ENCODE data around the gene CCL27. TPM values are rescaled to one million over a fixed set of nuclear protein-coding genes. Genes with fewer than 3 reads are reported as not detected.

CCL27 gene
- total and polyA plus RNA-seq, 7 experiments from 2014 or later: not detected

DNA sequence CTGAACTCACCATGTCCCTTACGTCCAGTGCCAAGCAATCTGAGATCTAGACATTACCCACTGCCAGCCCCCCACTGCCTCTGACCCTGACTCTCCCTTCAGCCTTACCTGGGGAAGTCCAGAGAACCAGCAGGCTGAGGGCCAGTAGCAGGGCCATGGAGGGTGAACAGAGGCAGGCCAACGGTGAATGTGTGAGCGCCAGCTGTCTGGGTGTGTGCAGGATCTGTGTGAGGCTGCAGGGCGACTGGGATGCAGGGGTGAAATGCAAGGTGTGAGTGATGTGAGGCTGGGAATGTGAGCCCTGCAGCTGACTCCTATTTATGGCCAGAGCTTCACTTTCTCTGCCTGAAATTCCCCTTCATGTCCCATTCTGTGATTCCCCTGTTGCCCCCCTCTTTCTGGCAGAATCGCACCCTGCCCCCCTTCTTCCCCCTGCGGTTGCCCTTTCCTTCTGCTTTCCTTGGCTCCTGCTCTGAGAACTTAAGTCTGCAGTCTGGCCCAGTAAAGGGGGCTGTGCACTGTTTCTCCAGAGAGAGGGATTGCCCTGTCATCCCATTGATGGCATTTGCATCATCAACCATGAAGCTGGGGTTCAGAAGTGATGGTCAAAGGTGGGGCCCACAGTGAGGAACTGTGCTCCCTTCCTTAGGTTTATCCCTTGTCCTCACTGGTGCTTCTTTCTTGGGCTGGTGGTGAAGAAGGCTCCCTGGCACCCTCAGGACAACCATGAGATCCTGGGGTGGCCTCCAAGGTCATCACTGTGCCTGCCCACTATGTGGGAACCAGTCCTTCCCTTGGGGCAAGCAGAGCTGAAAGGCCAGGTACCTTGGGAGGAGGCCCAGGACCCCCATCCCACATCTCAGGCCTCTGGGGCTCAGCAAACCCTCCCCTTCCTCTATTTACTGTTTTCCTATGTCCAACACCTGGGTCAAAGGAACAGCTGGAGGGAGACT, 28.8 kb upstream of the CCL27 start, which contains the start of gene CCL19:
CCL19 (minus strand) TSS at position 294 of the 953 bp plus-strand sequence; CDS start at position 157, 137 bp downstream.
- ATAC-seq (peak; percentile 46), DNase-seq (no peak)
- POLR2A ChIA-PET: interaction anchor here (1.2 kb wide), 1 partner anchor 54 kb away, joined by 3 read pairs; the partner anchor contains the start of gene SIGMAR1
- no peak within 1 kb of the TSS for H3K4me3 ChIP-seq (ENCODE audit: low read length)
- intact Hi-C loops (cut with micrococcal nuclease): no loop called here
- Mint-ChIP-seq H3K4me1 (peaks cover 0 to 2% (median 0%) of the 10 kb centered on the region in 7 donors), H3K4me3 (no peak within 1 kb of the TSS), H3K27ac (no peak within 1 kb of the TSS), H3K9me3 (no peaks in the 10 kb centered on the region), H3K36me3 (no peaks in the 10 kb centered on the region), H3K27me3 (peaks cover 0 to 7% (median 5%) of the 10 kb centered on the region in 5 donors)
- H3K27ac ChIP-seq (ENCODE audit: low read depth, low read length): no peak within 1 kb of the TSS
- CTCF ChIA-PET: no interaction called here
- H3K27me3 ChIP-seq (ENCODE audit: control insufficient read depth in 2 of 2, insufficient read depth in 2 of 2, low read length in 2 of 2): no peaks in the 10 kb centered on the region
- no peaks in the 10 kb centered on the region for H3K36me3 ChIP-seq (ENCODE audit: control insufficient read depth in 2 of 3, insufficient read depth in 3 of 3, low read length in 3 of 3)
- H3K4me1 ChIP-seq (ENCODE audit: control insufficient read depth in 2 of 2, insufficient read depth in 2 of 2, low read length in 2 of 2): no peaks in the 10 kb centered on the region
- no peaks in the 10 kb centered on the region for H3K9me3 ChIP-seq (ENCODE audit: control insufficient read depth in 2 of 3, low read length in 3 of 3)

DNA sequence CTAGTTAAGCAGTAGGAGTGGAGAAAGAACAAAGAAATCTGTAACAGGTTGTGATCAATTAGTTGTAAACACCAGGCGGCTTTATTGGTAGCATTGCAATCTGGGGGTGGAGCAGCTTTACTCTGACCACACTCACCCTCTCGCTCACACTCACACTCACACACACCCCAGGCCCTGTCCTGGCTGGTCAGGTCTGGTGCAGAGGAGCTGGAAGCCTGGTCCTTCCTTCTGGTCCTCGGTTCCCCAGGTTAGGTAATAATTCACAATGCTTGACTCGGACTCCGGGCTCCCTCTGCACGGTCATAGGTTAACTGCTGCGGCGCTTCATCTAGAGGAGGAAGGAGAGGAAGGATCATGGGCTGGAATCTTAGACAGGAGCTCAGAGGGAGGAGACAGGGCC, 27.1 kb upstream of the CCL27 start:
- Mint-ChIP-seq H3K9me3 (no peaks in the 10 kb centered on the region), H3K36me3 (no peaks in the 10 kb centered on the region), H3K4me3 (no peak overlapping the region), H3K27ac (no peak overlapping the region), H3K4me1 (peaks cover 0 to 2% (median 0%) of the 10 kb centered on the region in 7 donors), H3K27me3 (peaks cover 0 to 7% (median 3%) of the 10 kb centered on the region in 5 donors)
- POLR2A ChIA-PET: no interaction called here
- intact Hi-C loops (cut with micrococcal nuclease): no loop called here
- no peak overlapping the region for H3K27ac ChIP-seq (ENCODE audit: low read depth, low read length)
- H3K9me3 ChIP-seq (ENCODE audit: control insufficient read depth in 2 of 3, low read length in 3 of 3): no peaks in the 10 kb centered on the region
- no peak overlapping the region for H3K4me3 ChIP-seq (ENCODE audit: low read length)
- no peak for ATAC-seq
- H3K36me3 ChIP-seq (ENCODE audit: control insufficient read depth in 2 of 3, insufficient read depth in 3 of 3, low read length in 3 of 3): no peaks in the 10 kb centered on the region
- H3K4me1 ChIP-seq (ENCODE audit: control insufficient read depth in 2 of 2, insufficient read depth in 2 of 2, low read length in 2 of 2): no peaks in the 10 kb centered on the region
- DNase-seq: no peak
- CTCF ChIA-PET: no interaction called here
- no peaks in the 10 kb centered on the region for H3K27me3 ChIP-seq (ENCODE audit: control insufficient read depth in 2 of 2, insufficient read depth in 2 of 2, low read length in 2 of 2)

DNA sequence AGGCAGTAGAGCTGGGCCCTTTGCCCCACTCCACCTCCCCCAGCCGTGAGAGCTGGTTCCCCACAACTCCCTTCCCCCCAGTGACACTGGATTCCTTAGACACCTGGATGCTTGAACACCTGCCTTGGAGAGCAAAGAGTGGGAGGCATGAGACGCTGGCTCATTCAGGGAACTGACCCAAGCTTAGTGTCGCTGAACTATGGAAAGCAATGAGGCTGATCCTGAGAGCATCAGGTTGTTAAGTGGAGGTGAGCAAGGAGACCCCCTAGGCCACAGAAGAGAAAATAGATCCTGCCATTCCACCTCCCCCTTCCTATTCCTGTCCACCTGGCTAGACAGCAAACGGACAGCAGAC, 26.6 kb upstream of the CCL27 start:
- peaks cover 0 to 7% (median 3%) of the 10 kb centered on the region in 5 donors for H3K27me3 Mint-ChIP-seq
- no peak overlapping the region for H3K27ac Mint-ChIP-seq
- H3K9me3 ChIP-seq (ENCODE audit: control insufficient read depth in 2 of 3, low read length in 3 of 3): no peaks in the 10 kb centered on the region
- H3K27ac ChIP-seq (ENCODE audit: low read depth, low read length): no peak overlapping the region
- DNase-seq: no peak
- POLR2A ChIA-PET: no interaction called here
- H3K9me3 Mint-ChIP-seq: no peaks in the 10 kb centered on the region
- intact Hi-C loops (cut with micrococcal nuclease): no loop called here
- H3K4me1 ChIP-seq (ENCODE audit: control insufficient read depth in 2 of 2, insufficient read depth in 2 of 2, low read length in 2 of 2): no peaks in the 10 kb centered on the region
- CTCF ChIA-PET: no interaction called here
- H3K4me1 Mint-ChIP-seq: peaks cover 0 to 2% (median 0%) of the 10 kb centered on the region in 7 donors
- H3K36me3 Mint-ChIP-seq: no peaks in the 10 kb centered on the region
- ATAC-seq: no peak
- no peak overlapping the region for H3K4me3 ChIP-seq (ENCODE audit: low read length)
- H3K4me3 Mint-ChIP-seq: no peak overlapping the region
- H3K27me3 ChIP-seq (ENCODE audit: control insufficient read depth in 2 of 2, insufficient read depth in 2 of 2, low read length in 2 of 2): no peaks in the 10 kb centered on the region
- no peaks in the 10 kb centered on the region for H3K36me3 ChIP-seq (ENCODE audit: control insufficient read depth in 2 of 3, insufficient read depth in 3 of 3, low read length in 3 of 3)

DNA sequence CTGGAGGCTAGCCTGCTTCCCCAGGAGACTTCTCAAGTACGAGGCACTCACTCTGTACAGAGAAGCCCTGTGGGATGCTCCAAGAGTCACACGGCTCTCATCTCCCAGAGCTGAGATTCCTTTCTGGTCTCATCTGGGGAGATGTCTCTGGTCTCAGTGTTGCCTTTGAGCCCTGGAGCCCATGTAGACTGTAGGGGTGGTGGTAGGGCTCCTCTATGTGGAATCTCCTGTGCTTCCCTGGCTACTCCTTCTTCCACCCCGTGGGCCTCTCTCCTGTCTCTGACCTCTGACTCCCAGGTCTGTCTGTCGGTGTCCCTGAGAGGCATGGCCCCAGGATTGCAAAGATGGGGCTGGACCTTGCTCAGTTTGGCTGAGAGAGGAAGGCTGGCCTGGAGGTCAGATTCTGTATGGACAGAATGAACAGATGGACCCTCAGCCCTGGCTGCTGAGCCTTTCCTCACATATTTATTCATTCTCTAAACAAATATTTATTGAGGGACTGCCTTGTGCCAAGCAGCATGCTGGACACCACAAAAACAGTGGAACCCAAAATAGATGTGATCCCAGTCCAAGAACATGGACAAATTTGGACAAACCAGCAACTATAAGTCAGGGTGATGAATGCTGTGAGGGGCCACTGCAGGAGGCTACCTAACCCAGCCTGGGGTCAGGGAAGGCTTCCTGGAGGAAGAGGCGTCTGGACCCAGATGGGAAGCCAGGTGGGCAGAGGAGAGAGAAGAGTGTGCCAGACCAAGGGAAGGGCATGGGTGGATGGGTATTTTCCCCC, 26.1 kb upstream of the CCL27 start:
- Mint-ChIP-seq H3K36me3 (no peaks in the 10 kb centered on the region), H3K27me3 (peaks cover 0 to 7% (median 0%) of the 10 kb centered on the region in 5 donors), H3K27ac (no peak overlapping the region), H3K4me1 (peaks cover 0 to 2% (median 0%) of the 10 kb centered on the region in 7 donors), H3K4me3 (no peak overlapping the region), H3K9me3 (no peaks in the 10 kb centered on the region)
- ChIA-PET POLR2A (no interaction called here), CTCF (no interaction called here)
- H3K27me3 ChIP-seq (ENCODE audit: control insufficient read depth in 2 of 2, insufficient read depth in 2 of 2, low read length in 2 of 2): no peaks in the 10 kb centered on the region
- intact Hi-C loops (cut with micrococcal nuclease): no loop called here
- H3K4me3 ChIP-seq (ENCODE audit: low read length): no peak overlapping the region
- no peak overlapping the region for H3K27ac ChIP-seq (ENCODE audit: low read depth, low read length)
- H3K36me3 ChIP-seq (ENCODE audit: control insufficient read depth in 2 of 3, insufficient read depth in 3 of 3, low read length in 3 of 3): no peaks in the 10 kb centered on the region
- ATAC-seq (no peak), DNase-seq (no peak)
- no peaks in the 10 kb centered on the region for H3K9me3 ChIP-seq (ENCODE audit: control insufficient read depth in 2 of 3, low read length in 3 of 3)
- H3K4me1 ChIP-seq (ENCODE audit: control insufficient read depth in 2 of 2, insufficient read depth in 2 of 2, low read length in 2 of 2): no peaks in the 10 kb centered on the region

DNA sequence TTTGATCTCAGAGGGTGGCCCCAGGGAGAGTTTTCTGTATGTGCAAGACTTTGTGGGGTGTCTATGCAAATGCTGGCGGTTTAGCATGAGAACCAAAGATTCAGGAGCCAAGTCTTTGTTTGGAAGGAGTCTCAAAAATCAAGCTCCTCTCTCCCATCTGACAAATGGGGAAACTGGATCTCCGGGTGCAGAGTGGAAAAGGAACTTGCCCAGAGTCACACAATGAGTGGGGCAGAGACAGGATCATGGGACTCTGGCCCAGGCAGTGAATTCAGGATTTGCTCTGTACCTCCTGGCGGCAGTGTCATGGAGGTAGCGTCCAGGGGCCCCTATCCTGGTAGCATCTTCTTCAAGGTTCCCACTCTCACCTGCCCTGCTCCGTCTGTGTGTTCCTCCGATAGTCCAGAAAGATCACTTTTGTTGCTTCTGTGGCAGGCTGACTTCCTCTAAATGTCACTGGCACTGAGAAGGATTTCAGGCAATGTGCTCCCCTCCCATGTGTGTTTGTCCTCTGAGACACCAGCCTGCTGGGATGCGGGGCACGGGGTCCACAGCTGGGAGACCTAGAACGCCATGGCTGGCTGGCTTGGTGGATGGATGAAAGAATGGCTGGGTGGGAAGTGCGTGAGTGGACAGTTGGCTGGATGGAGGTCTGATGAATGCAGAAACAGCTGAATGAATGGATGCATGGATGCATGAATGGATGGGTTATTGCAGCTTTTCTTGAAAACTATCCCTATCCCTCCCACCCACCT, 25.0 kb upstream of the CCL27 start:
- CTCF ChIA-PET: no interaction called here
- Histone ChIP-seq H3K9me3 (ENCODE audit: control insufficient read depth in 2 of 3, low read length in 3 of 3) (no peaks in the 10 kb centered on the region), H3K4me1 (ENCODE audit: control insufficient read depth in 2 of 2, insufficient read depth in 2 of 2, low read length in 2 of 2) (no peaks in the 10 kb centered on the region), H3K4me3 (ENCODE audit: low read length) (no peak overlapping the region), H3K27me3 (ENCODE audit: control insufficient read depth in 2 of 2, insufficient read depth in 2 of 2, low read length in 2 of 2) (no peaks in the 10 kb centered on the region), H3K36me3 (ENCODE audit: control insufficient read depth in 2 of 3, insufficient read depth in 3 of 3, low read length in 3 of 3) (no peaks in the 10 kb centered on the region), H3K27ac (ENCODE audit: low read depth, low read length) (no peak overlapping the region)
- intact Hi-C loops (cut with micrococcal nuclease): no loop called here
- Mint-ChIP-seq H3K36me3 (no peaks in the 10 kb centered on the region), H3K4me1 (peaks cover 0 to 2% (median 0%) of the 10 kb centered on the region in 7 donors), H3K27me3 (peaks cover 0 to 7% (median 0%) of the 10 kb centered on the region in 5 donors), H3K4me3 (no peak overlapping the region), H3K27ac (peak overlapping the region in 1 of 9 donors; percentile 16), H3K9me3 (no peaks in the 10 kb centered on the region)
- POLR2A ChIA-PET: no interaction called here
- ATAC-seq: no peak
- no peak for DNase-seq

DNA sequence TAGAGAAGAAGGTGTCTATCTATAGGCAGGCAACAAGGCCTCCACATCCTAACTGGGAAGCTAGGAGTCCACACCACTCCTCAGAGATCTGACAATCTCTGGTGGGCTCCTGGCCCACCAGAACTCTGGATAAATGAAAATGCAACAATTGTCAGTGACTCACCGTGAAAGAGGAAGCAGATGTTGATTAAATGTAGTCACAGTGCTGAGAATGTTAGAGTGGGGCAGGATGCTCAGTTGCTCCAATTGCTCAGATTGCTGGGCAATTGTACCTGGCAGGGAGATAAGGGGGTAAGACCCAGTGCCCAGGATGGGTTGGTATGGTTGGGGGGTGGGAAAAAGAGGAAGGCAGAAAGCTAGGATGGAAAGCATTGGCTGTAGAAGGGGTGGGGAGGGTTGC, 24.3 kb upstream of the CCL27 start:
- Histone ChIP-seq H3K27ac (ENCODE audit: low read depth, low read length) (no peak overlapping the region), H3K27me3 (ENCODE audit: control insufficient read depth in 2 of 2, insufficient read depth in 2 of 2, low read length in 2 of 2) (no peaks in the 10 kb centered on the region), H3K9me3 (ENCODE audit: control insufficient read depth in 2 of 3, low read length in 3 of 3) (no peaks in the 10 kb centered on the region), H3K4me1 (ENCODE audit: control insufficient read depth in 2 of 2, insufficient read depth in 2 of 2, low read length in 2 of 2) (no peaks in the 10 kb centered on the region), H3K36me3 (ENCODE audit: control insufficient read depth in 2 of 3, insufficient read depth in 3 of 3, low read length in 3 of 3) (no peaks in the 10 kb centered on the region), H3K4me3 (ENCODE audit: low read length) (no peak overlapping the region)
- no peak overlapping the region for H3K4me3 Mint-ChIP-seq
- intact Hi-C loops (cut with micrococcal nuclease): no loop called here
- no peak overlapping the region for H3K27ac Mint-ChIP-seq
- no peaks in the 10 kb centered on the region for H3K36me3 Mint-ChIP-seq
- H3K4me1 Mint-ChIP-seq: peaks cover 0 to 2% (median 0%) of the 10 kb centered on the region in 7 donors
- no peaks in the 10 kb centered on the region for H3K9me3 Mint-ChIP-seq
- DNase-seq (no peak), ATAC-seq (no peak)
- ChIA-PET POLR2A (no interaction called here), CTCF (interaction anchor here (0.5 kb wide), 1 partner anchor 12 kb away, joined by 3 read pairs; no protein-coding TSS in a partner anchor)
- peaks cover 0 to 7% (median 0%) of the 10 kb centered on the region in 5 donors for H3K27me3 Mint-ChIP-seq
